ENCODE results near the gene CCDC34.

Gene CCDC34

DNA sequence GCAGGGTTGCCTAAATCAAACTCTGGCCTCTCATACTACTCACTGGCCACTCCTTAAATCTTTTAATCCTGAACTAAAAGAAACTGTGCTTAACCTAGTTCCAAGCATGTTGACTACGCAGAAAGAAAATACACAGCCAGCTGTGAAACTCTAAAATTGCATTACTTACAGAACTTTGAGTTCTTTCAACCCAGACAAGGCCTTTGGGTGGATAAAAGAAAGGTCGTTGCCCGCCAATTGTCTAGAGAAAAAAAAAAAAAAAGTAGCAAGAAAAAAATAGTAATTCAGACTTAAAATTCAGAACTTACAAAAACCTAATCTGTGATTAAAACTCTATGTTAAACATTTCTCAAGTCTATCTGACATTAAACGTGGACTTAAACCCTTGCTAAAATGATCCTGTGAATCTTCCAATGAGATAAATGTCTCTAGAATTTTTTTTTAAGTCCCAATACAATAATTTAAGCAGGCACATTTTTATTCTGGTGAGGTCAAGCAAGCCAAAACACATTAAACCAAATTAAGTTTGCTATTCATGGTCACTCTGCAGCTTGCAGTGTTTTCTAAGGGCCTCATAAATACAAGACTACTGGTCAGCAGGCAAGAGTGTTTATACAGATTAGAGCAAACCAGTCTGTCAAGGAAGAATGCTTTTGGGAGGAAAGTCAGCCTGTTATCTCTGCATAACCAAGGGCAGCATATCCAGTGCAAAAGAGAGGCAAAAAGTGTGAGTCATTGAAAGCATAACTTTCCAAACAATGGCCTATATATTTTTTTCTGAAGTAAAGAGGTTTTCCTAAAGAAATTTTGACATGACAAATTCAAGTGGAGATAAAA is 29.5 kb upstream of the CCDC34 start:
- DNase-seq (ENCODE audit: low read depth), result no peak

DNA sequence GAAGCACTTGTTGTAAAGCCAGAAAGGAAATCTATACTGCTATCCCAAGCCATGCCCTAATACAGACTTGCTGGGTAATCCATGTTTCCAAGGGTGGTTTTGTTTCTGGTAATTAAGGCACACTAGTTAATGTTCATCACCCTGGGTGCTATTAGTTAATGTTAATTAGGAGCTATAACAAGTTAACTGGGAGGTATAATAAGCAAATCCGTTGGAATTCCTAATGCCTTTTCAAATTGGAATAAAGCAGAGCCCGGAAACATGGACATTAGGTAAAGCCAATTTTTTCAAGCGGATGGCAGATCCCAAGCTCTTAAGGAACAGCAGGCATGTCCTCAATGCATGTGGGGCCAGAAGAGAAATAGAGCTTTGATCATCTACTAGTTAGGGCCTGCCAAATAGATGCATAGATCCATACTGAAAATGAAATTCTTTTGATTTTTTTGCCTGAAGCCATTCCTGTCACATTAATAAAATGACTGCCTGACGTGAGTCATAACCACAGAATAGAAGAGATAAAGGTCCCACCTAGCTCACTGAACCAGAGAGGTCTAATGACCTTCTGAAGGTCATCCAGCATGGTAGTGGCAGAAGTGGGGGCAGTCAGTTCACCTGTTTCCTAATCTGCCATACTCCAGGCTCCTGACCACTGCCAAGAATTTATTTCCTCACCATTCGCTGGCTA is 28.5 kb upstream of the CCDC34 start:
- DNase-seq (ENCODE audit: low read depth), result no peak

DNA sequence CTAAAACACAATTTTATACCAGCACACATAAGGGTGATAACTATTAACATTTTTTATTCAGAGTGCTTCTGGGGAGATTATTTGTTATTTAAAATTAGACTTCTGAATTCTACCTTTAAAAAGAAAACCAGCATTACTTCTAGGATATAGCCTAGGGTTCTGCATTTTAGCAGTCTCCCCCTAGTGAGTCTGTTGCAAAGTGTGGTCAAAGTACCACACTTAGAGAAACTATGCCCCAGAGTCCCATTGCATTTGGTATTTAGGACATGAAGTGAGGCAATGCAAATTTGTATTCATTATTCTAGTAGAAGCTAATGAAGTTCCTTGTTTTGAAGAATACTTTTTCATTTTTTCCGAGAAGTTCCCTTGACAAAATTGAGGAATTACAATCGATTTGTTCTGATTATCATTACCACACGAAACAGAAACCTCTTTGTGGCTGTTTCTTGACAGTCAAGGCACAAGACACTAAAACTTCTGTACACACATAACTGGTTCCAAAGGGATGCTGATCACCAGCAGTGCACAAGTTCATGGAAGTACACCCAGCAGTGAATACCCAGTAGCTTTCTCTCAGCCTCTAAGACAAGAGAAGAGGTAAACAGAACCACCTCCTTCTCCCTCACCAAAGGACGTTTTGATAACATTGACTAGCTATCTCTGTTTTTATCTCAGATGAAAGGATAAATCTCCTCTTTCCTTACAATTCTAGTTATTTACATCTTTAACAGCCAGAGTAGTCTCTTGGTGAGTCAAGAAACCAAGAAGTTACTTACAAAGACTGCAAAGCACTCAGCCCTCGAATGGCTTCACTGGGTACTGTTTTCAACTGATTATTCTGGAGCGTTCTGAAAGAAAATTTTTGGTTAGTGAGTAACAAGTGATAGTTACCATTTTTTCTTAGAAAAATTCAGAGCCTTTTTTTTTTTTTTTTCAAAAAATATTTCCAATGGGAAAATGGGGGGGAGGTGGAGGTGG is 27.6 kb upstream of the CCDC34 start:
- no peak for DNase-seq (ENCODE audit: low read depth)

DNA sequence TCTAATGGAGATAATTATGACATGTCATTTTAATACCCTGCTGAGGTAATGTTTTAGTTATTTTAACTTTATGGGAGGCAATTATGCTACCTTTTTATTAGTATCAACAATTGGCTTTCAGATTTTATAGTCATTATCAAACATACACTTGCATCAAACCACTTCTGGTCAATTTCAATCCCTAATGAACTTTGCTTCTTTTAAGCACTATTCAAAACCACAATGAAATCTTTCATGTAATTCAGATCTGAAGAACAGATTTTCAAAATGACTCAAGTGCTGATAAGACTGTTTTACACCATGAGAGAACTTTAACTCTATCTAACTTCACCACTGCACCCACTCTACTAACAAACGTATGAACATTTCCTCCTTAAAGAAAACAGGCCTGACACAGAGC is 25.9 kb upstream of the CCDC34 start:
- no peak for DNase-seq (ENCODE audit: low read depth)

DNA sequence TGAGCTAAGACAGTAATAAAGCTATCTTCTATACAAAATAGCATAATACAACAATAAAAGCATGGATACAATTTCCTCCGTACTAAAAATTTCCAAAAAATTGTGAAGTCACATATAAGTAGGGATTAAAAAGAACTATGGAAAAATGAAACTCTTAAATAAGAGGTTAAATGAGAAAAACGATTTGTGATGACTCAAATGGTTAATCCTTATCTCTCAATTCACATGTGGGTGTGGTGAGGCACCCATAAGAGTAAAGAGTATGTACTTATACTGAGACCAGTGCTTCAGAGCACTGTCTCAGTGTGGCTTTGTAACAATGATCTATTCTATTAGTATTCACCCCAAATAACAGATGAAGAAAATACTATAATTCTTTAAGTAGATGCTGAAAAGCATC is 25.0 kb upstream of the CCDC34 start:
- DNase-seq (ENCODE audit: low read depth), result no peak

DNA sequence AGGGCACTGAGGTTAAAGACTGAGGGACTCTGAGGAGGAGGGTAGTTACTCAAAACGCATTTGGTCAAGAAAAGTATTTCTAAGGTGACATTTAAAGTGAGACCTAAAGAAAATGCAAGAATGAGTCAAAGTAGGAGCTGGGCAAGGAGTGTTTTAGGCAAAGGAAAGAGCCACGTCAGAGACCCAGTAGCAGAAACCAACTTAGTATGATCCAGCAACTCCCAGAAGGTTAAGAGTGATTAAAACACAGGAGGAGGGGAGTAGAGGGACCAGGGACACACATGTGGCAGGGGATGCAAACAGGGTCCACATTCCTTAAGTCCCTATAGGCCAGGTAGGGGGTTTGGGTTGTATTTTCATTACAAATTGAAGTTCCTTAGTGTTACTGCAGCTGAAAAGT is 24.3 kb upstream of the CCDC34 start:
- DNase-seq (ENCODE audit: low read depth), result no peak

DNA sequence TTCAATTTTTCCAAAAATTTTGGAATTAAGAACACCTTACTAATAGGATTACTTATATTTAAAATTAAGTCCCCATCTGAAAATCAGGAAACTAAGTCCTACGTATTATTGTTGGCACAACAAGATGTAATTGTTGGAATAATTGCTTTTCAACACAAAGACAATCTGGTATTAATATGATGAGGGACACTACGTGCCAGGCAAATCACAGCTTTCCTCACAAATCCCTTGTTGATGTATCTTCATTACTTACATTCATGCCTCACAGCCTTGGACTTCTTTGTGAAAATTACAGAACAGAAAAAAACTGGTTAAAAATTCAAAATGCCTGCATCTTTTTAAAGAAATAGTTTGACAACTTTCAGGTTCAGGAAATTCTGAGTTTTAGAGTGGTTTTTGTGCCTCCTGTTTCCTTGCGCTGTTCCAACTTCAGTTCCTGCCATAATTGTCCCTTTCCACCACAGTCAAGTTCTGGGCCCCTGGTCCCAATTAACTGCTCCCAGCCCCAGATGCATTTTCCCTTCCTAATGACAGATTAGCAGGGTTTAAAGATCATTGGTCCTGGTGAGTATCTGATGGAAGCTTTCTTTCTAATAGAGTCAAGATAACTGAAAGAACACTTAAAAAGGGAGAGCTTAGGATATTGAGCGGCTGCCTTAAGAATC is 23.3 kb upstream of the CCDC34 start:
- no peak for DNase-seq (ENCODE audit: low read depth)

DNA sequence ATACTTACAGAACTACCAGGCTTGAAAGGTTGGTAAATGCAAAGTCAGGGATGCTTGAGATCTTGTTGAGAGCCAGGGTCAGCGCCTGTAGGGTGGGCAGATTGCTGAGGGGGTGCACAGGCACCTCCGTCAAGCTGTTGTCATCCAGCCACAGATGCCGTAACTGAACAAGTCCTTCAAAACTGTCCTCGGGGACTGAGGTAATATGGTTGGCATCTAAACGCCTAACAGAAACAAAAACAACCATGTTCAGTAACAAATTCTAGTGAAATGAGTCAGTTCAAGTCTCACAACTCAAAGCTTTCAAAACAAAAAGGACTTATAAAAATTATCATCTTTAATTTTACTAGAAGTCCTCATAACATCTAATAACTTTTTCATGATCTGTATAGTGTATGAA is 22.2 kb upstream of the CCDC34 start:
- no peak for DNase-seq (ENCODE audit: low read depth)

GRCh38 chr11:27384227-27384626 is 21.2 kb upstream of the CCDC34 start:
- no peak for DNase-seq (ENCODE audit: low read depth)

- no peak for DNase-seq (ENCODE audit: low read depth)
Measured at GRCh38 chr11:27383645-27384044, 20.6 kb upstream of the CCDC34 start.

DNA sequence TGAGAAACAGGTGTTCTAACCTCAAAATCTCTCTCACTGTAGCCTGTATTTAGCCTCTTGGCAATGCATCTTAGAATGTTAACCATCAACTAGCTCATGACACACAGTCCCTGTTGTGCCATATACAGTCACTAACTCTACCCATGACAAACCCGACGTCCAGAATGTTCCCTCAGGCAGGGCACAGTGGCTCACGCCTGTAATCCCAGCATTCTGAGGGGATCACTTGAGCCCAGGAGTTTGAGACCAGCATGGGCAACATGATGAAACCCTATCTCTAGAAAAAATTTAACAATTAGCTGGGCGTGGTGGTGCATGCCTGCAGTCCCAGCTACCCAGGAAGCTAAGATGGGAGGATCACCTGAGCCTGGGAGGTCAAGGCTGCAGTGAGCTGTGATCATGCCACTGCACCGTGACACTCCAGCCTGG is 18.2 kb upstream of the CCDC34 start:
- DNase-seq (ENCODE audit: low read depth), result no peak

- no peak for DNase-seq (ENCODE audit: low read depth)
Measured at GRCh38 chr11:27380771-27381170, 17.8 kb upstream of the CCDC34 start.

DNA sequence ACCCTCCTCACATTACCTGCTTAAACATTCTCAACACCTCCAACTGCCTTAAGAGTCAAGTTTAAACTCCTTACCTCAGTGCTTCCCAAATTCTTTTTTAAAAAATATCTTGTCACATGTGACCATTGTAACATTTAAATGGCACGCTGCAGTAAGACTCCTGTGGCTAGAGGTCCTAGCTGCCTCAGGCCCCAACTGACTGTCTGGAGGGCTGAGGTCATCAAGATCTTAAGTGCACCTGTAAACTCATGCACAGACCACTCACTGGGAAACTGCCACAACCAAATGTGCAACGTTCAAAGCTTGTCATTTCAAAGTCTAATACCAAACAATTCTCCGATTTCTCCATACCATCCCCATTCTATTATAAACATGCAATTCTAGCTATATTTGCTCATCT is 16.4 kb upstream of the CCDC34 start:
- DNase-seq (ENCODE audit: low read depth), result no peak

- DNase-seq (ENCODE audit: low read depth), result no peak
Measured at GRCh38 chr11:27375370-27375769, 12.4 kb upstream of the CCDC34 start.

DNA sequence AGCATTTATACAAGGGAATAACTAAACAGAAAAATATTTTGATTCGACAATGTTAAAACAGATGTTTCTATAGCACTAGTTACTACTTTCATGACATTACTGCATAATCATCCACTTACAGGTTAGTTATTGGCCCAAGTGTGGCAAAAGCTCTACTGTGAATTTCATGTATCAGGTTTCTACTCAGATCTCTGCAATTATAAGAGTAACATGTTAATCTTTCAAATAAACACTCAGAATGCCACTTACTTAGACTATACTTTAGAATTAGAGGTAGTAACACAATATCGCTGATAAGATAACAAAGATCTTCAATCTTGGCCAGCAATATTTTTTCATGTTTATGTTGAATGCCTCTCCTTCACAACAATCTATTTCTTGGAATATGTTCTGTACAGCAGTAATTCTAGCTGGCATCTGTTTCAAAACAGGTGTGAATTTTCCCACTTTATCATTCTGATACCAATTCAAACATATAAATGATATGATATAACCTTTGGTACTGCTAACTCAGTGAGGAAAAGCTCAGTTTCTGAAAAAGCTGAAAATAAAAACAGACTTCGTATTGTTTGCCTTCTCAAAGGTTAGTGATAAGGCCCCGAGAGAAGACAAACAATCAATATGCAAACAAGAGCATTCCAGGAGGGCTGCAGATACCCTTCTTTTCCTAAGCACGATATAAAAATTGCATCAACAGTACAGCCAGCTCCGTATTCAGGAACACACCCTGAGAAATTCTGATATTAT is 11.0 kb upstream of the CCDC34 start:
- no peak for DNase-seq (ENCODE audit: low read depth)

GRCh38 chr11:27373392-27373791 is 10.4 kb upstream of the CCDC34 start:
- DNase-seq (ENCODE audit: low read depth), result no peak

DNA sequence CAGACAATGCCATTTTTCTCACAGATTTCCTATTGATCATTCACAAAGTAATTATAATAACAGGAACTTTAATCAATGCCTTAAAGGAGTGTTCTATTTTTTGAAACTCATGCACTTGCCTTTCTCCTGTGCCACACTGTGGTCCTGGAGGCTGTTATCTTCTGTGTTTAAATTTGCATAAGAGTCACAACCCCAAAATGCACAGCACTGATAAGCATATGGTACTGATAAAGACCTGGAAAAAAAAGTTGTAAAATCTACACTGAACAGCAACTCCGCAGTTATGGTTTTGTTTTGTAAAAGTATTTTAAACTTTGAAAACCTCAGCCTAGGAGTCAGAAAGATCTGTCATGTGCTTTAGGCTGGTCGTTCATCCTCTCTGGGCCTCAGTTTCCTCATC is 9.1 kb upstream of the CCDC34 start:
- no peak for DNase-seq (ENCODE audit: low read depth)

DNA sequence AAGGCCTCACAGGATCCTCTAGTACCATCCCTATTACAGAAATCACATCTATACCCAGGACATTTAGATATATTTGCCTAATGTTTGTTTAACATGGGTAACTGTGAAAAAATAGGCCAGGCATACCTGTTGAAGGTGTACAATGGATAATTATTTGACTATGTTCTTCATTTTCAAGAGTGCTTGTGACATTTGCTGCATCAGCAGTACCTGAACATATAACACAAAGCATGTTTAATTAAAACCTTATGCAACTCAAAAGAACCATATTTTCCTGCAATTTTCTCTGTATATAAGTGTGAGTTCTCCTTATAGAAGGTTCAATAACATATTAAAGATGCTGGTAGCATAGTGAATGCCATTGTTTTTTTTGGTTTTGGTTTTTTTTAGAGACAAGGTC is 8.5 kb upstream of the CCDC34 start:
- no peak for DNase-seq (ENCODE audit: low read depth)

- no peak for DNase-seq (ENCODE audit: low read depth)
Measured at GRCh38 chr11:27370374-27370773, 7.4 kb upstream of the CCDC34 start.

DNA sequence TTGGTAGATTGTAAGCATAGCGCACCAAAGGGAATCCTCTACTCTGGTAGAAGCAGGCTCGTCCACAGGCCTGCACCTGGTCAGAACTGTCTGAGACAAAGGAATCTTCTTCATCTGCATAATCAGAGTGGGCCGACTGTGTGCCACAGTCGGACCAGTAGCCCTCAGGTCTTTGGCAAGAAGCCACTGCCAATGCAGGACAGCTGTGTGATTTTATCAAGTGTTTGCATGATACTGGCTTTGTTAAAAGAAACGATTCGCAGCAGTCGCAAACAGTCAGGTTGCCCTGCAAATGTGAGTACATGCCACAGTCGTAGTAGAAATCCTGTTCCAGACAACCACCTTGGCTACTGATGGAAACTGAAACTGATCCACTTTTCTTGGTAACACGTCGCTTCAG is 4.9 kb upstream of the CCDC34 start:
- DNase-seq (ENCODE audit: low read depth), result no peak

- DNase-seq (ENCODE audit: low read depth), result no peak
Measured at GRCh38 chr11:27363576-27364117, 632 bp upstream of the CCDC34 start.
